SH-SY5Y (cell line): ENCODE data around the gene WDR37.

Experiments used
- GATA2 ChIP-seq: IDR thresholded peaks from 2 replicates; pipeline ENCODE4 v1.6.1; 2011; ENCODE audit warnings: mild to moderate bottlenecking, low read depth, low read length
- GATA3 ChIP-seq: IDR thresholded peaks from 2 replicates; pipeline ENCODE4 v1.6.1; 2011; ENCODE audit warnings: low read depth, mild to moderate bottlenecking, low read length, moderate library complexity

The WDR37 gene

DNA sequence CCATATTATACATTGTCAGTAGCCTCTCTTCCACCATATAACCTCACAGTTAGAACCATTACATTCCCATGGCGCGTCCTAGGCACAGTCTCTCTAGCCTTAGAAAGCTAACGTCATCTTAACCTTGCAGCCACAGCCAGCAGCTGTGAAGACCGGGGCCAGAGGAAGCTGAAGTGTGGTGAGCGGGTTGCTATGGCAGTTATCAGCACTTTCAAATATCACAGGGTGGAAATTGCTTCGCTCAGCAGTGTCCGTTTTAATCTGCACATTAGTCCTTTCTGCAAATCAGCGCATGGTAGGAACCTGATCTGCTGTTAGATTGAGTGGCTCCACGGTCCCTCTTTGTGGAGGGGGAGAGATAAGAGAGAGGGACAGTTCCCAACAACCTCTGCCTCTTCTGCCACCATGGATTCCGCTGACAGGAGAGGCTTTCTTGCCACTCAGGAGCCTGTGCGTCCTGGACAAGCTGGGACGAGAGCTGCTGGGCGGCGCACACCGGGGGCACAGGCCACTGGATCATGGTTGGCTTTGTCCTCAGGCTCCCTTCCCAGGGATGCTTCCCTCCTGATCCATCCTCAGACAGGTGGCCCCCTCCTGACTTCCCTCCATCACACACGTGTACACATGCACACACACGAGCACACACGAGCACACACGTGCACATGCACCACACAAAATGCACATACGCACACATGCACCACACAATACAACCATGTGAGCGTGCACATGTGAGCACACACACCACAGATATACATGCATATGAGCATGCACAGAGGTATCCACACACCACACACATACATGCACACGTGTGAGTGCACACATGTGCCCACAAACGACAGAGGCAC is 93.8 kb downstream of the WDR37 start:
- TF ChIP-seq GATA3 = no peak; the same call in 1 of the 2 replicates
- peak; percentile 96 for TF ChIP-seq GATA2

DNA sequence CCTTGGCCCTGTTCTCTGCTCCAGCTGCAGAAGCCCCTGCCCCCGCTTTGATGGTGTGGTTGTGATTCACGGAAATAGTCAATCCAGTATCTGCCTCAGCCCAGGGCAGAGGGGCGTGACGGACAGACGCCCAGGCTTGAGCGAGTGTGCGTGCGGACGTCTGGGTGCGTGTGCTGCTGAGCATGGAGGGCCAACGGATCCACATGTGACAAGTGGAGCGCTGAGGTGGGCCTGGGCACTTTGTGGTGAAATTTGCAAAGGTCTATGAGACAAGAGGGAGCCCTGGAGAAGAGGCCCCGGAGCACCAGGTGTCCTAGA is 94.4 kb downstream of the WDR37 start:
- TF ChIP-seq GATA3 (no peak), GATA2 (no peak)

DNA sequence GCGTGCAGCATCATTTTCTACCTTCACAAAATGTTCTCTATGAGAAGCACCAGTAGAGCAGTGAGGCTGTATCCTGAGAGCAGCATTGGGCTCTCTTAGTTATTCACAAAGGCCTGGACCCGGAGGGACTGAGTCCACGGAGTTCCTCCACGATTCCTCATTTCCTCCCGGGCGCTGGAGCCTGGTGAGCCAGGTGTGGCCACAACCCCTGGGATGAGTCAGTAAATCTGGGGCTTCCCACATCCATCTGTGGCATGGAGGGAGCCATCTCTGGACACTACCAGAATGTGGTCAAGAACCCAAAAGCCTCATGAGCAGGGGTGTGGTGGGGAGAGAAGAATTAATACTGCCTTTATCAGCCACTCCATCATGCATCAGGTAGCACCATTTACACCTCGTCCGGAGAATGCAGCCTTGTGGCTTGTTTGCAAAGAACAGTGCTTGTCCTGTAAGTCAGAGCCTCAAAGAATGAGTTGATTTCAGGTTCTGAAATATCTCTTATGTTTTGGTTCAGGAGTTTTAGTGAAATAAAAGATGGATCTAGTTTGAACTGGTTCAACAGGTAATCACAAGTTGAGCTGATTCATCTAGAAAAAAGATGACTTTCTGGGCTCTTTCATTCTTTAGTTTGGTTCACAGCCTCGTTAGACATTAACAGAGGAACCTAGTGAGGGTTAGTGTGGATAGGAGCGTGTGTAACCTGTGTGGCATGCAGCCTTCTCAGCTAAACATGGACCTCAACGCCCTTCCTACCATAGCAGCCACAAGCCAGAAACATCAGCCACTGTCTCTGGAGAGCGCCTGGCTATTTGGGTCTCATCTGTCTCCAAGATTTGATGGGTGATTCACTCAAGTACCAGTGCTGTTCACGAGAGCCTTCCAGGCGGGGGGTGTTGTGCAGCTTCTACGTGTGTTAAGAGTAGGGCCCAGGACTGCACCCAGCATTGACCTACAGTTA is 95.2 kb downstream of the WDR37 start:
- TF ChIP-seq GATA2 (no peak), GATA3 (no peak)

DNA sequence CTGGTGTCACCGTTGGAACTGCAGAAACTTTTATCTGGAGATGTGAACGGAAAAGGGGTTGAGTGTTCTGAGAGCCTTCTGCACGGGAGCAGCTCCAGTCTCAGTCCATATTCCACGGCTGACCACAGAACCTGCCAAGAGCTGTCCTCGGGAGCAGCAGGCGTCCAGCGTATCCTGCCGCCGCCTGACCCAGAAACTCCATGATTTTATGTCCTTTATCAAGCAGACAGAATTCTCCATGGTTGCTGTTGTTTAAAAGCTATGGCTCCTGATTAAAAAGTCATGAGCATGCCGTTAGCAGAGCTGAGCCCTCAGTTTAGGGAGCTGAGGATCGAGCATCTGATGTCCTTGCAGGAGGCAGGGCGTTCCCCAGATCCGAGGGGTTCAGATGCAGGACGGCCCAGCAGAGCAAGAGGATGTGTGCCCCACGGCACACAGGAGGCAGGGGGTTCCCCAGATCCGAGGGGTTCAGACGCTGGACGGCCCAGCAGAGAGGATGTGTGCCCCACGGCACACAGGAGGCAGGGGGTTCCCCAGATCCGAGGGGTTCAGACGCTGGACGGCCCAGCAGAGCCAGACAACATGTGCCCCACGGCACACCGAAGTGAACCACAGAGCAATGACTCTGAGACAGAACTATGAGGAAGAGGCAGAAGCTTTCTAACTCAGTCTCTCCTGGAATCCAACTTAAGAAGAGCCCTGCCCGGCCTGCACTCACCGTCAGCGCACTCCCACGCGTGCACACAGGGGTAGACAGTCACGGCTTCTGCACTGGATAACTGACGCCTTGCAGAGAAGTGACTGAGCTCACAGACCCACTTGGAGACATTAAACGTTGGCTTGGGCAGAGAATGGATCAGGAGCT is 96.4 kb downstream of the WDR37 start:
- no peak for TF ChIP-seq GATA2
- TF ChIP-seq GATA3 = no peak

DNA sequence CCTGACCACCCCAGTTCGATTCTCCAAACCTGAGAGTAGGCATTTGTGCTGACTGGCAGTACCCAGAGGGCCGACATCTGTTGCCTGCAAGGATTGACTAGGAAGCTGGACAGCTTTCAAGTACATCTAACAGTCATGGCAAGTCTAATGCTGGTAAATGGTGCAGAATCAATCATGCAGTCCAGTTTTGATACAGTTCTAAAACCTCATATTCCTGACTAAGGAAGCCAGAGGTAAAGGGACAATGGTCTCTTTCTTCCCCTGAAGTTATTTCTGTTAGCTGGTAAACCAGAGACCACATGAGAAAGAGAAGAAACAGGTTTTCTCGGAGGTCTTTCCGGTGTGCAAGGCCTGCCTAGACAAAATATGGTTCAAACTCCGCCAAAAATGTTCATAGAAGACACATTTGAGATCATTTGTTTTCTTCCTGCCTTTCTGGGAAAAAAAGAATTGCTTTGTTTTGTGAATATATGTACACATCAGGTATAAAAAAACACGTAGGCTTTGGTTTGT is 97.1 kb downstream of the WDR37 start:
- TF ChIP-seq GATA2 = no peak
- TF ChIP-seq GATA3 = no peak

DNA sequence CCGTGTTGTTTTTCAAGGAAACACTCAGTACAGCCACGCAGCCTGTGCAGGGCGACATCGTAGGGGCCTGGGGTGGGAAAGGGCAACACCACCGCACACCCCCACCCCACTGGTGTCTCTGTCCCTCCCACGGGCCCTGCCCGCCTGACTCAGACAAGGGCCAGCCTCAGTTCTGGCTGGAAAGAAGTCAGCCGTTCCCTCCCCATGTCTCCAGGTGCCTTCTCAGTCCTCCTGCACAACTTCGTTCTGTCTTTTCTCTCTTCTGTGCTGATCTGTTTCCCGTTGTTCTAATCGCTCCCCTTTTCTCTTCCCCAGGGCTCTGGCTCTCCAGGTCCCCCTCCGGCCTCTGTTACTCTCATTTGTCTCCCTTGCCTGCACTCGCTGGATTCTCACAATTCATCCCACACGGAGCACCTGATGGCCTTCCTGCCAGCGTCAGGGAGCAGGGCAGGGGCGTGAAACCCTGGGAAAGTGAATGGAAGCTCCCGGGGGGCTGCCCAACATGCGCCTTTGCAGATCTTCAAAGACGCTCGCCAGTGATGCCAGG is 97.7 kb downstream of the WDR37 start:
- TF ChIP-seq GATA2 (no peak), GATA3 (no peak)

DNA sequence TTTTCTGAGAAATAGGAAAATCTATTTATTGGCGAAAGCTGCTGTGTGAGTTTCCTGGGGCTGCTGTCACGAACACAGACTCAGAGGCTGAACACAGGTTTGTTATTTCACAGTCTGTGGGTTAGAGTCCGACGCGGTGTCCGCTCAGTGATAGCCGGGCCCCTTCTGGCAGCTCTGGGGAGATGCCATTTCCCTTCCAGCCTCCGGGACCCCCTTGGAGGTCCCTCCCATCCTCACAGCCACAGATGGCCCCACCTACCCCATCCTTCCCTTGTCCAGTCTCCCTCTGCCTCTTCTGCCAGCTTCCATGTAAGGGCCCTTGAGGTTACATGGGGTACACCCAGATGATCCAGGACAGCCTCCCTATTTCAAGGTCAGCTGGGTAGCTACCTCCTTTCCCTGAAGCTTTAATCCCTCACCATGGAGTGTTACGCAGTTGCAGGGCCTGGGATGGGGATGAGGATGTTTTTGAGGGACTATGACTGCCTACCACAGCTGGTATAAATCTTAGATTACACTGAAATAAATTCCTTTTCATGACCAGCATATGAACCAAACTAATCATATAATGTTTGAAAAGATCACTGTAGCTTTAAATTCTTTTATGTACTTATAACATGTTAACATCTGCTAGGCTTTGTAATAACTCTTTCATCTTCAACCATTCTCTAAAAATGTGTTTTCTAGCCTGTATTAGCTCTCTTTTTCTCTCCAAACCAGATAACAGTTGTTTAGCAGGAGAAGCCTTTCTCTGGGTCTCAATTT is 98.5 kb downstream of the WDR37 start:
- no peak for TF ChIP-seq GATA2

DNA sequence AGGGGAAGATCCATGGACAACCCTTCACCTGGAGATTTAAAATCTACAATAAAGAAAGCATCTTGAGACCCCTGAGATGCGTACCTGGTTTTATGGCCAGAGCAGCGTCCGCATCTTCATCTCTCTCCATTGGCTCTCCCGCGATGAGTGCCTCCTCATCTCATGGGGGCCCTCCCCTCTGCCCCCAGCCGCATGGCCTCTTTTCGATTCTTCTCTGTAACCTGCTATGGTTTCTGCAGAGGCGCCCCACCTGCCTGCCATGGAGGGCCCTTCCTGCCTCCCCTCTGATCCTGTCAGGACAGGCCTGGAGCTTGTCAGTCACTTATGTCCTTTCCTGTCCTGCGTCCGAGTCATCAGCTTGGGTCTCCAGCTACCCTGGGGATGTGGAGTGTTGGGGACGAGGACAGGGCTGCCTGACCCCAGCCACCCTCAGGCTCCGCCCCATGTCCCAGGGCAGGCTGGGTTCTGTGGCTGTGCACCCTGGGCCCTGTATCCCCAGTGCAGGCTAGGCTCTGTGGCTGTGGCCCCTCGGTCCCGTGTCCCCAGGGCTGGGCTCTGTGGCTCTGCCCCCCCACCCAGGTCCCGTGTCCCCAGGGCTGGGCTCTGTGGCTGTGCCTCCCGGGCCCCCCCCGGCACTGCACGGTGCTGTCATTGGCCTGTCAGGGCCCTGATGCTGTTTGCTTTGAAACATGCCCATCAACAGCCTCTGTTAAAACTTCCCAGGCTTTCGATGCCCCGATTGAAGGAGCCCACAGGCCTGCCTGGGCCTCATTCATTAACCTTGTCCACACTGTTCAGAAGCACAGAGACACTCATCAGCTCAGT is 99.8 kb downstream of the WDR37 start:
- TF ChIP-seq GATA3 (no peak), GATA2 (no peak)

DNA sequence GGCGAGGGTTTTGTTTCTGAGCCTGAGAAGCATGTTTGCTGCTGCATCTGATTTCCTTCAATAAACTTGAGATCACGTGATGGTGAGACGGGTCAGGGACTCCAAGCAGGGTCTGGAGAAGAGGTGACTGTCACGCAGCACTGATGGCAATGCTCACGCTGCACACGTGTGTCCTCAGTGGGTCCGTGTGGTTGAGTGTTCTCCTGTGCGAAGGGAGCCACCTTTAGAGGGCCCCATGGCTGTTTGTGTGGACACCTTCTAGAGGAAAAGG is 100.4 kb downstream of the WDR37 start:
- TF ChIP-seq GATA2 (no peak), GATA3 (no peak)

DNA sequence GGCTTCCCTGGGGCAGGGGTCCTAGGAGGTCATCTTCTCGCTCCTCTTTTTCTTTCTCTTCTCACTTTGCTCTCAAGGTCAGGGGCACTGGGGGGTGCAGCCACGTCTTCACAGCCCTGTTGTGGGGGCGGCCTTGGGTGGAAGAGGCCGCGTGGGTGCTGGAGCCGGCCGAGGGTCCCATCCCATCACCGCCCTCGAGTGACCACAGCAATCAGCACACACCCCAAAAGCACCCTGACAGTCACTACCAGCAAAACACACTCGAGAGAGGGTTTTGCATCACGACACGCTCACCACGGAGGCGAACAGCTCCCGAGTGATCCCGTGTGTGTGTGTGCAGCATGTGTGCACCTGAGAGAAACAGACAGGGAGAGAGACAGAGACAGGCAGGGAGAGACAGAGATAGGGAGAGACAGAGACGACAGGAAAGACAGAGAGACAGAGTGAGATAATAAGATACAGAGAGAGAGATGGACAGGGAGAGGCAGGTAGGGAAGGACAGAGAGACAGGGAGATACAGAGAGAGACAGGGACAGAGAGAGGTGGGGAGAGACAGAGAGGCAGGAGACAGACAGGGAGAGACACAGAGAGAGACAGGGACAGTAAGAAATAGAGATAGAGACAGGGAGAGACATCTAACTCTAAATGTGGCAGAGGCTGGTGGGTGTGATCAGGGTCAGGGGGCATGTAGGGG is 100.9 kb downstream of the WDR37 start:
- TF ChIP-seq GATA2 (no peak), GATA3 (no peak)

DNA sequence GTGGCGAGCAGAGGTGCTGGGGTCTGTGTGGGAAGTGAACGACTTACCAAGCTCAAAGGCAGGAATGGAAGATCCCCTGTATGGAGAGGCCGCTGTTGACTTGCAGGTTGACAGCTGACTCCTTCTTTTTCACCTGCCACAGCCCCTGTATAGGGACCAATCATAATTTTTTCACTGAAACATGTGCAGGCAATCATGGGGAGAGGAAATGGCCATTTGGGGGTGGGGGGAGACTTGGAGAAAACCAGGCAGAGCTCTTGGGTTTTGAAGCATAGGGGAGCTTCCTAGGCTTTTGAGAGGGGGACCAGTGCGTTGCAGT is 101.4 kb downstream of the WDR37 start:
- no peak for TF ChIP-seq GATA3

DNA sequence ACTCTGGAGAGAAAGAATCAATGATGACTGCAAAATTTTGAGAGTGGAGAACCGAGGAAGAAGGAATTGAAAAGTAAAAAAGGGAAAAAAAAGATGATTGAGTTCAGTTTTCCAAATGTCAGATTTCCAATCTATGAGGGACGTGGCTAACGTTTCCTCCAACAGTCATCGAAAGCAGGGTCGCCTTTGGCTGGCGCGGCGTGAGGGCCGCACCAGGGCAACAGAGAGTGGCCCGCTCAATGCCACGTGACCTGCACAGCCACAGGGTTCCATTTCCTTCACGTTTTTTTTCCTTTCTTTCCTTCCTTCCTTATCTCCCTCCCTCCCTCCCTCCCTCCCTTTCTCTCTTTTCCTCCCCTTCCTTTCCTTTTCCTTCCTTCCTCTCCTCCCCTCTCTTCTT is 101.9 kb downstream of the WDR37 start:
- no peak for TF ChIP-seq GATA2
- TF ChIP-seq GATA3 = no peak
